A549 treated with Mapracorat at 1 μM for 4 hours (cell line): ENCODE measurements around the gene ZNF202. TPM values are rescaled to one million over a fixed set of nuclear protein-coding genes. Genes with fewer than 3 reads are reported as not detected.

Experiments used
- total RNA-seq: library from RNA; stranded (reverse); fragments of 200-300 nt; extraction: Qiagen RNA extraction; gene quantifications from 5 replicates; pipeline ENCODE4 v1.2.3, GENCODE V29; 2022

The ZNF202 gene
- total RNA-seq = 8.1 to 9.4 TPM (median 8.8 TPM) in 5 replicates

DNA sequence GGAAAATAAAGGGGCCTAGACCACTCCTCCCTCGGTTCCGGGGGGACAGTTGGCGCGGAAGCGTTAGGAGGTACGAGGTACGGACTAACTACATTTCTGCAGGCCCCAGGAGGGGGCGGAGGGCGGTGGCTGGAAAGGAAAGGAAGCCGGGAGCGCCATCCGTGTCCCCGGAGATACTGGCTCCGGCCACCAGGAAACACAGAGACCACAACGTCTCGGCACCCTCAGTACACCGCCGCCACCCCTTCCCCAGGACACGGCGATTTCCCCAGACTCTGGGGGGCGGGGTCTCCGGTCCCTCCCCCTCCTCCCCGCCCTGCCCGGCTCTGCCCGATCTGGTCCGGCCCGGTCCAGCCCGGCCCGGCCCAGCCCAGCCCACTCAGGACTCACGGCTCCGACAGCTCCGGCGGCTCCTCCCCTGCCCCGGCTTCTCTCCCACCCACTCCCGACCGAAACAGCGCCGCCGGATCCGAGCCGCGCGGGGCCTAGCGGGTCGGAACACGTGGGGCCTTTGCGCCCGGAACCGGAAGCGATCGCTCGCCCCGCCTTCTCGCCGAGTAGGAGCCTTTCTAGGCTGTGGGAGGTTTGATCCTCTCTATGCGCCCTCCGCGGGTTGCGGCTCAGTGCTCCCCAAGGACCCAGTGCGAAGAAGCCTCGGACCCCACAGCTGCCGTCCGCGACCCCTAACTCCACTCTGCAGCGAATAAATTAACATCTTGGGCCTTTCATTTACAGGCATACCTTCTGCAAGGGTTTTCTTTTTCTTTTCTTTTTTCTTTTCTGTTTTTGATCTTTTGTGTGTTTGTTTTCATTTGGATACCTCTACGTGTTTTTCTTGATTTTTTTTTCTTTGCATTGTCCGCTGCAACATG lies at the start of gene ZNF202:
TSS of gene ZNF202 (minus strand) at position 502 of the 872 bp plus-strand sequence. CDS start 10,772 bp downstream, outside the sequence.

DNA sequence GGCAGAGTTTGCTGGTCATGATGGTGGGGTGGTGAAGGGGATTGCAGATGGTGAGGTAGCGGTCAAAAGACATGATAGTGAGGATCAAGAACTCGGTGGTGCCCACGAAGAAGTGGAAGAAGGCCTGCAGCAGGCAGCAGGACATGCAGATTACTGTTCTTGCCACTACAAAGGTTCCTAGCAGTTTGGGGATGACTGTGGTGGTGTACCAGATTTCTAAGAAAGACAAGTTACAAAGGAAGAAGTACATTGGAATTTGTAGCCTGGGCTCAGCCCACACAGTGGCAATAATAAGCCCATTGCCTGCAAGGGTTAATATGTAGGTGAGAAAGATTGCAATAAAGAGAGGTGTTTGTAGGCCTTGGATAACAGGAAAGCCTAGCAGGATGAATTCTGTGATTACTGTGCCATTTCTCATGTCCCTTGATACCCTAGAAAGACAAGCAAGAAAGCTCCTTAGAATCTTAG lies 12.7 kb upstream of the ZNF202 start, which contains the start of gene OR6X1:
TSS of gene OR6X1 (minus strand) at position 418 of the 468 bp plus-strand sequence. CDS start at position 418, 0 bp downstream.

Other genes starting within 250 kb of the ZNF202 start
- 0.08 to 0.25 TPM (median 0.17 TPM) in 5 replicates for gene SCN3B, start 87.0 kb downstream of the ZNF202 start, total RNA-seq
- not detected in 5 replicates for gene OR6X1, start 12.9 kb upstream of the ZNF202 start, total RNA-seq
- not detected in 5 replicates for gene OR6M1, start 64.7 kb upstream of the ZNF202 start, total RNA-seq
- gene TMEM225, start 144.0 kb upstream of the ZNF202 start, total RNA-seq = not detected in 5 replicates
- gene OR8D4, start 160.5 kb upstream of the ZNF202 start, total RNA-seq = not detected in 5 replicates
- not detected in 5 replicates for gene OR4D5, start 198.0 kb upstream of the ZNF202 start, total RNA-seq
- gene OR6T1, start 202.2 kb upstream of the ZNF202 start, total RNA-seq = not detected in 5 replicates
- gene OR10S1, start 236.1 kb upstream of the ZNF202 start, total RNA-seq = not detected in 5 replicates